GM20000 (cell line): ENCODE measurements around the gene IKZF2.

Source experiments
- DNase-seq: peaks from one replicate; pipeline ENCODE4 v3.0.0; 2012; ENCODE audit warnings: low spot score
- TF ChIP-seq, protein P1 (sequence below): IDR thresholded peaks from 2 replicates; pipeline ENCODE4 v1.5.1; 2012; ENCODE audit warnings: mild to moderate bottlenecking, control low read depth; ENCODE audit errors: extremely low read depth, missing control alignments

IKZF2 gene

DNA sequence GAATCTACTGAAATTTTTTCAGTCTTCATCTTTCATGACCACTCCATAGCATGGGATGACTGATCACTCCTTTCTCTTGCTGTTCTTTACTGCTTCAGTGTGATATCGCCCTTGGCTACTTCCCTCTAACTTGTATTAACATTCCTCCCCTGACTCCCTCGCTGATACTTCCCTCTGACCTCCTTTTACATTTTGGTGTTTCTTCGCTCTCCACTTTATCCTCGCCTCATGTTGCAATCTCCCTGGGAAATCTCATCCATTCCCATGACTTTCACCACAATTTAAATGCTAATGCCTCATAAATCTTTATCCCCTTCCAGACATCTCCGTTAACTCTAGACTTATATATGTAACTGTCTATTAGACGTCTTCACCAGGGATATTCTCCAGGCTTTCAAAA is 167.3 kb downstream of the IKZF2 start:
- DNase-seq, result no peak
- TF ChIP-seq, protein P1, sequence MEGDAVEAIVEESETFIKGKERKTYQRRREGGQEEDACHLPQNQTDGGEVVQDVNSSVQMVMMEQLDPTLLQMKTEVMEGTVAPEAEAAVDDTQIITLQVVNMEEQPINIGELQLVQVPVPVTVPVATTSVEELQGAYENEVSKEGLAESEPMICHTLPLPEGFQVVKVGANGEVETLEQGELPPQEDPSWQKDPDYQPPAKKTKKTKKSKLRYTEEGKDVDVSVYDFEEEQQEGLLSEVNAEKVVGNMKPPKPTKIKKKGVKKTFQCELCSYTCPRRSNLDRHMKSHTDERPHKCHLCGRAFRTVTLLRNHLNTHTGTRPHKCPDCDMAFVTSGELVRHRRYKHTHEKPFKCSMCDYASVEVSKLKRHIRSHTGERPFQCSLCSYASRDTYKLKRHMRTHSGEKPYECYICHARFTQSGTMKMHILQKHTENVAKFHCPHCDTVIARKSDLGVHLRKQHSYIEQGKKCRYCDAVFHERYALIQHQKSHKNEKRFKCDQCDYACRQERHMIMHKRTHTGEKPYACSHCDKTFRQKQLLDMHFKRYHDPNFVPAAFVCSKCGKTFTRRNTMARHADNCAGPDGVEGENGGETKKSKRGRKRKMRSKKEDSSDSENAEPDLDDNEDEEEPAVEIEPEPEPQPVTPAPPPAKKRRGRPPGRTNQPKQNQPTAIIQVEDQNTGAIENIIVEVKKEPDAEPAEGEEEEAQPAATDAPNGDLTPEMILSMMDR, result no peak

DNA sequence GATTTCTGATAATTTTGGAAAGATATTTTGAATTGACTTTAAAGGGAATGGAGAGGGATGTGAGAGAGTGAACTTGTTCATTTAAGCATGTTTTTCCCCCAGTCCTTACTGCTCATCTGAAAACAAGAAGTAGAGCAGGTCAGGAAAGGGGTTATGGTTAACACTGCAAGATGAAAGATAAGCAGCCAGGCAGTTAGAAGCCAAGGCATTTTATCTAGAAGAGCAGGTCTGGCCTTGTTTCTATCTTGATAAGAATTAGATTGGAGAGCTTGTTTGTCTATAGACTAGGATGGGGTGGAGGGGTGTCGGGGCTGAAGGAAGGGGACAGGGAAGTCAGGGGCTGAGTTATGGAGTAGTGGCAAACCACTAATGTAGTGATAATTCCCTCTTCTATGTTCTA is 171.6 kb downstream of the IKZF2 start:
- no peak for DNase-seq
- TF ChIP-seq, protein P1, result no peak

DNA sequence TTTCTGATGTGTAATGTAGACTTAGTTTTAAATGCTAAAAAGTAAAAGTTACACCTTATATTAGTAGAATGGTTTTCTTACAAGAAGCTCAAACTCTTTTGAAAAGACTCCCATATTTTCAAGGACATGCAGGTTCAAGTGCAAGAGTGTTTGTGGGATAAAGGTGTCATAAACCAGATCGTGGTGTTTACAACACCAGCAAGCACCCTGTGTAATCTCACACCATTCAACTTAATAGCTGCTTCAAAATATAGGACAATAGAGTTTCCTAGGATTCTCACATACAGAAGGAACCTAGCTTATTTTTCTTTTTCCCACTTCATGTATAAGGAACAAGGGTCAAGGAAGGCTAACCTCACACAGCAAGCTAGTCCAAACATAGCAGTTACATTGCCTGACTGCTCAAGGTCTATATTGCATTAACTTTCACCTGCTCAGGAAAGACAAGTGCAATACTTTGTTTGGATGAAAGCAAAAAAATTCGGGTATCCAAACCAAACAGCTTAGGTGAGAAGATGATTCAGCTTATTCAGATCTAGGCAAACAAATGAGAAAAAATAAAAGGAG is 172.3 kb downstream of the IKZF2 start:
- no peak for DNase-seq
- TF ChIP-seq, protein P1, result no peak

DNA sequence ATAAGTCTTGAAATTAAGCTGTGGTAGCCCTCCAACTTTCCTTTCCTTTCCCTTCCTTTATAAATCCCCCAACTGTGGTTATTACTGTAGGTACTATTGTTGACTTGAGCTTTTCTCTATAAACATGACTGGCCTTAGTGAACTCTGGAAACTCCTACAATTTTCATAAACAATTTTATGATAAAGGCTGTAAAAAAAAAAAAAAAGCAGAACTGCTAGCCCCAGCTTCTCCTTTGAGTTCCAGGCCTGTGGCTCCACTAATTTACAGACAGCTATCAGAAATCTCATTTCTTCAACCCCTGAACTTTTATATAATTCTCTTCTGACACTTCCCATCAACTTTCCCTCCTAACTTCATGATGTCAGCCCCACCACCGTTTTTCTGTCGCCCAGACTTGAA is 174.3 kb downstream of the IKZF2 start:
- TF ChIP-seq, protein P1, result no peak
- DNase-seq, result no peak

DNA sequence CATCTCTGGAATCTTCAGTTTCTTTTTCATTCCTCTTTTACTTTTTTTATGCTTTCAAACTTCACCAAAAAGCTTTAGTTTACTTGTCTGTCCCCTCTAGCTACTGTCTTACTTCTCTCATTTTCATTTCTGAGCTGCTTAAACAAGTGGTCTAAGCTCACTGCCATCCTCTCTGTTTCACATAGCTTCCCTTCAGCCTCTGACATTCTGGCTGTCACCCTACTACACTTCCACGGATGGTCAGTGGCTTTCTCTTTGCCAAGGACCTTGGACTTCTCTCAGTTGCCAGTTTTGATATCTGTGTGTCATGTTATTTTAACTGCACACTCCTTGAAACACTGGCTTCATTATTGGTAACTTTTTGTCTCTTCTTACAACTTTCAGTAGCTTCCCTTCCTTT is 176.1 kb downstream of the IKZF2 start:
- TF ChIP-seq, protein P1, result no peak

DNA sequence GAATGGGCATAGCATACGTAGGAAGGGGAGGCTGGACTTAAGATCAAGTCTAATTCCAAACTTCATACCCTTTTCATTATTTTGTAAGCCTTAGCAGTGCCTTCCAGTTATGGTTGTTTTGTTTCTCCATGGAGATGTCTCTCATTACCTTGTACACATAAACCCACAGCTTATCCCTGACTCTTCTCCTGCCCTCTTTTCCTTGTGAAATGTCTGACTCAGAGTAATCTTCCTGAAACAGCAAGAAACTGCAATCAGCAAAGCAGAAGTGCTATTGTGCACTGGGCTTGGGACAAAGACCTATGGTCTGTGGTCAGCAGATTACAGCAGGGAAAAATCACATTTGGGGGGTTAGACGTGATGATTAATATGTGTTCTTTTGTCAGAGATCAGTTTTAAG is 176.7 kb downstream of the IKZF2 start:
- DNase-seq, result no peak

More for the DNA sequence above, 176.1 kb downstream of the IKZF2 start:
- no peak for DNase-seq

DNA sequence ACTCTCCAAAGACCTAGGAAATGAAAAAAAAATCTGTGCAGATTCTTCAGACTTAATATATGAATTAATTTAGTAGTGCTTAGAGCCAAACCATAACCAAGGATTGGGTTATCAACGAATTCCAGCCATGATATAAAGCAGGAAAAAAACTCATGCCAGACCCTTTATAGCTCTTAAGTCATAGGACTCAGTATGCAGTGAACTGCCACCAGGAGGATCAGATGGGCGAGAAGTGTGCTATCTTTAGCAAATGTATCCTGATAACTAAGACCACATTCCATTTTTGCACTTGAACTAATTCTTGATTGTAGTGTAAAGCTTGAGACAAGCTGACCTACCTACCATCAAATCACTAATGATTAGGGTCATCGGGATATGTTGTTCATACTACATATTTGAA is 178.1 kb downstream of the IKZF2 start:
- TF ChIP-seq, protein P1, result no peak
- no peak for DNase-seq

More for the DNA sequence above, 176.7 kb downstream of the IKZF2 start:
- TF ChIP-seq, protein P1, result no peak
